ENCODE measurements around the gene RCHY1.
"Not testable (repeated sequence)": the region's sequence is repeated elsewhere in the genome, so short reads cannot be mapped to it uniquely, and the experiment has no call there.

RCHY1 gene

GRCh38 chr4:75516144-75516543, 1.9 kb upstream of the RCHY1 start:
- DNase-seq (ENCODE audit: low read depth in 2 of 2) = no peak

- no peak for DNase-seq (ENCODE audit: low read depth in 2 of 2)
Measured at GRCh38 chr4:75514949-75515612, 878 bp upstream of the RCHY1 start.

GRCh38 chr4:75513526-75514130, 575 bp downstream of the RCHY1 start:
- DNase-seq (ENCODE audit: low read depth in 2 of 2) = no peak

- no peak for DNase-seq (ENCODE audit: low read depth in 2 of 2)
Measured at GRCh38 chr4:75512386-75513211, 1.6 kb downstream of the RCHY1 start.

GRCh38 chr4:75511841-75512240, 2.4 kb downstream of the RCHY1 start:
- no peak for DNase-seq (ENCODE audit: low read depth in 2 of 2)

GRCh38 chr4:75509592-75509991, 4.6 kb downstream of the RCHY1 start:
- not testable (repeated sequence) for DNase-seq (ENCODE audit: low read depth in 2 of 2)

- no peak for DNase-seq (ENCODE audit: low read depth in 2 of 2)
Measured at GRCh38 chr4:75505630-75506029, 8.6 kb downstream of the RCHY1 start.

- DNase-seq (ENCODE audit: low read depth in 2 of 2) = no peak
Measured at GRCh38 chr4:75502671-75503070, 11.5 kb downstream of the RCHY1 start.

GRCh38 chr4:75499900-75500299, 14.3 kb downstream of the RCHY1 start:
- no peak for DNase-seq (ENCODE audit: low read depth in 2 of 2)

GRCh38 chr4:75498041-75498440, 16.2 kb downstream of the RCHY1 start:
- no peak for DNase-seq (ENCODE audit: low read depth in 2 of 2)

GRCh38 chr4:75497133-75497532, 17.1 kb downstream of the RCHY1 start:
- DNase-seq (ENCODE audit: low read depth in 2 of 2) = no peak

- no peak for DNase-seq (ENCODE audit: low read depth in 2 of 2)
Measured at GRCh38 chr4:75496406-75496805, 17.8 kb downstream of the RCHY1 start.

- DNase-seq (ENCODE audit: low read depth in 2 of 2) = no peak
Measured at GRCh38 chr4:75495476-75495875, 18.7 kb downstream of the RCHY1 start.

GRCh38 chr4:75494563-75494962, 19.6 kb downstream of the RCHY1 start:
- no peak for DNase-seq (ENCODE audit: low read depth in 2 of 2)

- no peak for DNase-seq (ENCODE audit: low read depth in 2 of 2)
Measured at GRCh38 chr4:75490155-75490554, 24.0 kb downstream of the RCHY1 start.

- DNase-seq (ENCODE audit: low read depth in 2 of 2) = no peak
Measured at GRCh38 chr4:75484190-75484589, 30.0 kb downstream of the RCHY1 start.

GRCh38 chr4:75477201-75477600, 37.0 kb downstream of the RCHY1 start:
- no peak for DNase-seq (ENCODE audit: low read depth in 2 of 2)

- DNase-seq (ENCODE audit: low read depth in 2 of 2) = no peak
Measured at GRCh38 chr4:75470738-75471137, 43.5 kb downstream of the RCHY1 start.

GRCh38 chr4:75469896-75470295, 44.3 kb downstream of the RCHY1 start:
- no peak for DNase-seq (ENCODE audit: low read depth in 2 of 2)

- DNase-seq (ENCODE audit: low read depth in 2 of 2) = no peak
Measured at GRCh38 chr4:75457365-75457764, 56.8 kb downstream of the RCHY1 start.

- no peak for DNase-seq (ENCODE audit: low read depth in 2 of 2)
Measured at GRCh38 chr4:75434105-75434504, 80.1 kb downstream of the RCHY1 start.

- DNase-seq (ENCODE audit: low read depth in 2 of 2) = no peak
Measured at GRCh38 chr4:75432683-75433082, 81.5 kb downstream of the RCHY1 start.

- DNase-seq (ENCODE audit: low read depth in 2 of 2) = no peak
Measured at GRCh38 chr4:75429208-75429607, 85.0 kb downstream of the RCHY1 start.
